Measurements from ENCODE around the gene DHRS7.
"Not testable (repeated sequence)": the region's sequence is repeated elsewhere in the genome, so short reads cannot be mapped to it uniquely, and the experiment has no call there.

Gene DHRS7

DNA sequence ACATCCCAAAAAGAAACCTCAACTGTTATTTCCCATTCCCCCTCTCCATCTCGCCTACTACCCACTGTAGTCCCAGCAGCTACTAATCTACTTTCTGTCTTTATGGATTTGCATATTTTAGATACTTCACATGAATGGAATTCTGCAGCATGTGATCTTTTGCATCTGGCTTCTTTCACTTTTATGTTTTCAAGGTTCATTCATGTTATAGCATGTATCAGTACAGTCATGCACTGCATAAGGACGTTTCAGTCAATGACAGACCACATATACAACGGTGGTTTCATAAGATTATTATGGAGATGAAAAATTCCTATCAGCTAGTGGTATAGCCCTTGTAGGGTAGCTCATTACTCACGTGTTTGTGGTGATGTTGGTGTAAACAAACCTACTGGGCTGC is 49.0 kb downstream of the DHRS7 start:
- no peak for DNase-seq

- DNase-seq = no peak
These were observed 50.3 kb downstream of the DHRS7 start for GRCh38 chr14:60114881-60115280.

DNA sequence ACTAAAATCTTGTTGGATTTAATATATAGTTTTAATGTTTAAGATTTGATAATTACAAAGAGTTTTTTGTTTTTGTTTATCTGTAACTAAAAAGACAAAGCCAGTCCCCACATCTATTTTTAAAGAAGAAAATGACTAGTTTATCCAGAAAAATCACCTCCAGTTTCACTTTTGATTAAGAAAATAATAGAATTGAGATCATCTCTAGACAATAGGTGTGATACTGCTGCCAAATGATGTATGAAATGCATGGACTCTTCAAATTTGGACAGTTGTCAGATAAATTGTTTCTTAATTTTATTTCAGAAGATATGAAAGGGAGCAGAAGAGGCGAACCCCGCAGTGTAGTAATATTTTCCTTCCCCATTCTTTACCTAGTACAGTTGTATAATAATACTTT is 53.5 kb downstream of the DHRS7 start:
- DNase-seq = no peak

DNA sequence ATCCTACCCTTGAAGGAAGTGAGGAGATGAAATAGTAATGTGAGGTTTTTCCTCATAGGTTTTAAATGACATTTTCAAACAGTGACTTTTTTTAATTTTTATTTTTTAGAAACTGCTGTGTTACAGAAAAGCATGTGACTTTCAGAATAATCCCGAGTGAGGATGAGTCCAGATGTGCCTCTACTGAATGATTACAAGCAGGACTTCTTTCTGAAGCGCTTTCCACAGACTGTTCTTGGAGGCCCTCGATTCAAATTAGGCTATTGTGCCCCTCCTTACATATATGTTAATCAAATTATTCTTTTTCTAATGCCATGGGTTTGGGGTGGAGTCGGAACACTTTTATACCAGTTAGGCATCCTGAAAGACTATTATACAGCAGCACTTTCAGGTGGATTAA is 57.7 kb downstream of the DHRS7 start:
- no peak for DNase-seq

DNA sequence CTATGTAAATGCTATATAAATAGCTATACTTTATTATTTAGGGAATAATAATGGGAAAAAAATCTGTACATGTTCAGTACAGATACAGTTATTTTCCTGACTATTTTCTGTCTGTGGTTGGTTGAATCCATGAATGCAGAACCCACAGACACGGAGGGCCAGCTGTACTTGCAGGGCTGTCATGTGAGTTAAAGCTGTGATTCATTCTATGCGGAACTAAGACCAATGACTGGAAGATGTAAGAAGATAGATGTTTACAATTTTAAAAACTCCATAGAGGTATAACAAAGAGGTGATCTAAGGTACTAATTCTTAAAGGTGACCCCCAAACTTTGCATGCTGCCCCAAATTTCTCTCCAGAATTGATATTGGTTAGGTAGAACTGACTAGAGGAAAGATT is 58.9 kb downstream of the DHRS7 start:
- DNase-seq = no peak

DNA sequence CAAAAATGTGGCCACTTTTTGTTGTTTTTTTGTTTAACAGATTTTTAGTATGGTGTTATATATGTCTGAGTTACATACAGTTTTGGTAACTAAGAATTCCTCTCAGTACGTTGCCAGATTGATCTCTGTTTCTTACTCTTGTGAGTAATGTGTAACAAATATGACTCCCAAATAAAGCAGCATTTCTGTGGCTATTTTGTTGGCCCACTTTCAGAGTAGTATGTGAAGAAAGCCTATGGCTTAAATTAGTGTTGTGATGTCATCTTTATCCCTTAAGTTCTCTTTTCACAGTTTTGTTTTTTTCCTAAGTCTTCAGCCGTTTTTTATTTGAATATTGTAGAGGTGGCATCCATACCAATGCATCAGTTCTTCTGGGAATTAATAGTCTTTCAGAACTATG is 62.8 kb downstream of the DHRS7 start:
- DNase-seq = peak; percentile 24

DNA sequence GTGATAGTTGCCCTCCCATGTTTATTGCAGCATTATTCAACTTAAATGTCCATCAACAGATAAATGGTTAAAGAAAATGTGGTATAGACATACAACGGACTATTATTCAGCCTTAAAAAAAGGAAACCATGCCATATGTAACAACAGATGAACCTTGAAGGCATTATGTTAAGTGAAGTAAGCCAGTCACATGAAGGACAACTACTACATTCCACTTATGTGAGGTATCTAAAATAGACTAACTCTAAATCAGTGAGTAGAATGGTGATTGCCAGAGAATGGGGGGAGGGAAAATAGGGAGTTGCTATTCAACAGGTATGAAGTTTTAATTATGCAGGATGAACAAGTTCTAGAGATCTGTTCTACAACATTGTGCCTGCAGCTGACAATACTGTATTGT is 63.4 kb downstream of the DHRS7 start:
- DNase-seq = no peak

GRCh38 chr14:60099855-60100254 is 65.3 kb downstream of the DHRS7 start:
- DNase-seq = not testable (repeated sequence)

GRCh38 chr14:60097974-60098373 is 67.2 kb downstream of the DHRS7 start:
- no peak for DNase-seq

DNA sequence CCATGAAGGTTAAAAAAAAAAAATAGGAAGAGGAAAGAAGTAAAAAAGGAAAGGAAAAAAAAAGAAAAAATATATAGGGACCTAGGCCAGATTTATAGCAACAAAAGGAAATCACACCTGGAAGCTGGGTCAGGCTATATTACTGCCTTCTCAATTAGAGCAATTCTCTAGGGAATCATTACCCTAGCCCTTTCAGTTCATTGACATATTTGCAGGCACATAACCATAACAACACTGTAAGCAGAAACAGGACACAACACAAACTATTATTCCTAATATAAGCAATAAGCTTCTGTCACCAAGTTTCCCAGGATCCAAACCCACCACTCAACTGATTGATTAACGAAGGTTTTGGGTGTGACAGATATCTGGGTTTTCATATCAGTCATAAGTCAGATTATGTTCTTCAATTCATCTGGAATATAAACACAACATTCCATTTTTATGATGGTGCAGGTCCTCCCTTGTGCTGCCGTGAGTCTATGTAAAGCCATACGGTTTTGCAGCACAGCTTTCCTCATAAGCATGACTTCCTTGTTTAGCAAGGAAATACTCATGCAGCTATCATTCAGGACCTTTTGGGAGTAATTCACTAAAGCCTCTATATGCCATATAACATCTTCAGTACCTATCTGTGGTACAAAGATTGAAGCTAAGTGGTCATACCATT is 69.3 kb downstream of the DHRS7 start:
- DNase-seq = no peak

GRCh38 chr14:60095231-60095630 is 70.0 kb downstream of the DHRS7 start:
- no peak for DNase-seq

DNA sequence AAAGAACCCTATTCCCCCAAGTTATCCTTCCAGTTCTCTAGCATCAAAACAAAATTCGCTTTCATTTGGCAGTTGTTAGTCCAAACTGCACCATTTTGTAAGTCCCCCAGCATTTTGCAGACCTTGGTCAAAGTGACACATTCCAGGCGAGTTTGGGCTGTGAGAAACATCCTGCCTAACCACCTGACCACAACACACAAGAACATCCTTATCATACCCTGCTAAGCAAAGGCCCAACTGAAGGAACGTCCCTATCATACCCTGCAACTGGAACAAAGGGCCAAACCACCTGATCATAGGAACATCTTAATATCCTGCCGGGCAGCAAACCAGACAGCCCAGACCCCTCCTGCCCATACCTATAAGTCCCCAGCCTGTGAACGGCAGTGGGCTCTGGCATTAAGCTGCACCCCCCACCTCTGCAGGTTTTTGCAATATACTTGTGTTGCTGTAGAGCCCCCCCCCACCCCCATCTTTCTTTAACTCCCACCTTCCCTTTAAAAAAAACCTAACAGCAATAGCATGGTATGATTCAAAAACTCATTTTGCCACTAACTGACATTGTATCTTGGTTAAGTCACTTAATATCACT is 70.8 kb downstream of the DHRS7 start:
- DNase-seq = peak; percentile 23
